Esophagus squamous epithelium (tissue), 5 donors: ENCODE data around the gene MAP4K4. TPM values are rescaled to one million over a fixed set of nuclear protein-coding genes. Genes with fewer than 3 reads are reported as not detected.

Source experiments
- DNase-seq: peaks from one replicate; lab custom pipeline; 2025; lab: John Stamatoyannopoulos, UW
- H3K27ac ChIP-seq, 4 donors: fragments of 200-600 bp; sonication (generic); one replicate each; pipeline ENCODE4 v1.5.1; 2016 to 2019; ENCODE audit warnings: mild to moderate bottlenecking in 1 of 4
- H3K27me3 ChIP-seq, 4 donors: fragments of 200-600 bp; sonication (generic); 1 replicate in 3 of 4; 2 replicates in 1 of 4; pipeline versions ENCODE4 v1.5.1 to v1.6.0; 2017 to 2021; ENCODE audit warnings: antibody characterized with exemption in 1 of 4
- H3K36me3 ChIP-seq, 3 donors: fragments of 200-600 bp; sonication (generic); one replicate each; pipeline ENCODE4 v1.5.1; 2016 to 2019
- H3K4me1 ChIP-seq, 3 donors: fragments of 200-600 bp; sonication (generic); one replicate each; pipeline ENCODE4 v1.5.1; 2017 to 2019
- H3K4me3 ChIP-seq, 4 donors: fragments of 200-600 bp; sonication (generic); 1 replicate in 3 of 4; 2 replicates in 1 of 4; pipeline ENCODE4 v1.5.1; 2016 to 2019; ENCODE audit warnings: mild to moderate bottlenecking in 2 of 4, moderate library complexity in 1 of 4
- H3K9me3 ChIP-seq, 3 donors: fragments of 200-600 bp; sonication (generic); one replicate each; pipeline ENCODE4 v1.5.1; 2016 to 2019
- CTCF ChIP-seq, 6 experiments: fragments of 450-650 bp in 4 of 6; fragments of 200-600 bp in 2 of 6; sonication (generic) in 2 of 6; IDR thresholded peaks; one replicate each; pipeline ENCODE4 v1.5.1; 2016 to 2019; ENCODE audit warnings: antibody characterized with exemption in 6 of 6, mild to moderate bottlenecking in 4 of 6, moderate library complexity in 4 of 6
- POLR2A ChIP-seq, 4 donors: fragments of 450-650 bp; IDR thresholded peaks; one replicate each; pipeline ENCODE4 v1.6.1; 2017; ENCODE audit warnings: antibody characterized with exemption in 4 of 4, mild to moderate bottlenecking in 4 of 4, moderate library complexity in 3 of 4
- WGBS, 2 donors: methylation state at CpG; one replicate each; pipeline ENCODE4 v1.1.5; 2018; 5-methylcytosine and 5-hydroxymethylcytosine counted together
- intact Hi-C: fragments of 100-400 bp; cut with DNase I; formaldehyde crosslinking; loops from one replicate; pipeline ENCODE4 v1.15.0; 2022
- total RNA-seq, 4 donors: library from RNA; depleted of rRNA; stranded (reverse); fragments of >200 nt; gene quantifications; one replicate each; pipeline ENCODE4 v1.1.0, GENCODE V29; 2016
- donor health status: DM: yes; HTN: yes; CAD: no.

Gene MAP4K4
- total RNA-seq, 4 donors from 2014 or later: 46.0 to 121 (median 53.9) TPM

- H3K9me3 ChIP-seq: no peaks in the 10 kb centered on the region
- H3K27me3 ChIP-seq: no peaks in the 10 kb centered on the region
- intact Hi-C loops: no loop called here
- peaks cover 0 to 49% (median 3%) of the 10 kb centered on the region in 3 donors for H3K4me1 ChIP-seq
- H3K4me3 ChIP-seq: no peak overlapping the region
- peaks cover 0 to 16% (median 0%) of the 10 kb centered on the region in 3 donors for H3K36me3 ChIP-seq
- DNase-seq: no peak
- TF ChIP-seq POLR2A (IDR thresholded peaks at IDR 0.05) (no peak), CTCF (IDR thresholded peaks at IDR 0.05) (no peak)
- no peak overlapping the region for H3K27ac ChIP-seq
- WGBS, 2 donors: 63 to 78% methylated on average over 2 to 3 of the region's 3 CpGs
These were observed 95.9 kb downstream of the MAP4K4 start for GRCh38 chr2:101793277-101793969.

- DNase-seq: no peak
- Histone ChIP-seq H3K27ac (no peak overlapping the region), H3K36me3 (peaks cover 0 to 16% (median 0%) of the 10 kb centered on the region in 3 donors), H3K9me3 (no peaks in the 10 kb centered on the region), H3K4me3 (no peak overlapping the region), H3K27me3 (no peaks in the 10 kb centered on the region), H3K4me1 (peaks cover 0 to 42% (median 3%) of the 10 kb centered on the region in 3 donors)
- no peak for TF ChIP-seq CTCF (IDR thresholded peaks at IDR 0.05)
- TF ChIP-seq POLR2A (IDR thresholded peaks at IDR 0.05): no peak
- intact Hi-C loops: no loop called here
- 74 to 82% methylated on average over 2 of the region's 2 CpGs for WGBS, 2 donors
These were observed 96.6 kb downstream of the MAP4K4 start for GRCh38 chr2:101794141-101794540.

GRCh38 chr2:101795033-101795432 is 97.5 kb downstream of the MAP4K4 start:
- Histone ChIP-seq H3K9me3 (no peaks in the 10 kb centered on the region), H3K27ac (no peak overlapping the region), H3K4me1 (peaks cover 0 to 33% (median 3%) of the 10 kb centered on the region in 3 donors), H3K27me3 (no peaks in the 10 kb centered on the region), H3K36me3 (peaks cover 0 to 16% (median 0%) of the 10 kb centered on the region in 3 donors), H3K4me3 (no peak overlapping the region)
- TF ChIP-seq CTCF (IDR thresholded peaks at IDR 0.05) (no peak), POLR2A (IDR thresholded peaks at IDR 0.05) (no peak)
- 83 to 89% methylated on average over 4 of the region's 4 CpGs for WGBS, 2 donors
- no peak for DNase-seq
- intact Hi-C loops: no loop called here

- no peak for DNase-seq
- H3K4me1 ChIP-seq: peaks cover 0 to 32% (median 0%) of the 10 kb centered on the region in 3 donors
- WGBS, 2 donors: 81 to 90% methylated on average over 7 of the region's 7 CpGs
These were observed 99.5 kb downstream of the MAP4K4 start for GRCh38 chr2:101796825-101797600.

More at GRCh38 chr2:101796825-101797600, 99.5 kb downstream of the MAP4K4 start:
- Histone ChIP-seq H3K4me3 (no peak overlapping the region), H3K27ac (no peak overlapping the region), H3K36me3 (peaks cover 0 to 3% (median 0%) of the 10 kb centered on the region in 3 donors), H3K9me3 (no peaks in the 10 kb centered on the region), H3K27me3 (no peaks in the 10 kb centered on the region)
- intact Hi-C loops: no loop called here
- TF ChIP-seq CTCF (IDR thresholded peaks at IDR 0.05) (no peak), POLR2A (IDR thresholded peaks at IDR 0.05) (no peak)
